Activated naive CD4-positive, alpha-beta T cell treated with anti-CD3 and anti-CD28 coated beads for 36 hours (primary cell): ENCODE data around the gene CHMP3. TPM values are rescaled to one million over a fixed set of nuclear protein-coding genes. Genes with fewer than 3 reads are reported as not detected.

Experiments
- CTCF ChIA-PET: fragments of 350-600 bp; sonication (Branson Sonifier 250); formaldehyde crosslinking; loops from one replicate; lab custom pipeline; 2021; ENCODE audit warnings: antibody characterized with exemption; lab: Charles Lee
- DNase-seq: peaks from one replicate; pipeline ENCODE4 v3.0.0-alpha.2; 2020
- H3K27ac Mint-ChIP-seq: one replicate; pipeline ENCODE4 v1.8.0; 2021; ENCODE audit warnings: mild to moderate bottlenecking, mixed read lengths
- H3K27me3 Mint-ChIP-seq: one replicate; pipeline ENCODE4 v1.8.0; 2021; ENCODE audit warnings: low read depth, mixed read lengths
- H3K36me3 Mint-ChIP-seq: one replicate; pipeline ENCODE4 v1.8.0; 2021; ENCODE audit warnings: low read depth, mixed read lengths
- H3K4me1 Mint-ChIP-seq: one replicate; pipeline ENCODE4 v1.8.0; 2021; ENCODE audit warnings: low read depth, mixed read lengths
- H3K4me3 Mint-ChIP-seq: one replicate; pipeline ENCODE4 v1.8.0; 2021; ENCODE audit warnings: mild to moderate bottlenecking, moderate library complexity, mixed read lengths
- H3K9me3 Mint-ChIP-seq: one replicate; pipeline ENCODE4 v1.8.0; 2021; ENCODE audit warnings: mixed read lengths
- intact Hi-C: fragments of 100-400 bp; cut with micrococcal nuclease; formaldehyde crosslinking; loops from one replicate; pipeline ENCODE4 v1.15.1; 2023
- total RNA-seq, 2 experiments: library from RNA; stranded (reverse); gene quantifications; one replicate each; pipeline ENCODE4 v1.2.3, GENCODE V29; 2021

Gene CHMP3
- total RNA-seq, 2 experiments from 2014 or later: 27.0 to 29.6 TPM

- no peak for DNase-seq
- Mint-ChIP-seq H3K9me3 (peaks cover 2% of the 10 kb centered on the region), H3K27ac (no peak overlapping the region), H3K36me3 (peaks cover 9% of the 10 kb centered on the region), H3K4me1 (no peaks in the 10 kb centered on the region), H3K27me3 (no peaks in the 10 kb centered on the region), H3K4me3 (no peak overlapping the region)
- CTCF ChIA-PET: no interaction called here
- intact Hi-C loops: no loop called here
Measured at GRCh38 chr2:86522711-86523110, 40.5 kb downstream of the CHMP3 start.

- DNase-seq: no peak
- H3K9me3 Mint-ChIP-seq: peaks cover 2% of the 10 kb centered on the region
- peaks cover 9% of the 10 kb centered on the region for H3K36me3 Mint-ChIP-seq
- H3K27ac Mint-ChIP-seq: no peak overlapping the region
- CTCF ChIA-PET: no interaction called here
- no peaks in the 10 kb centered on the region for H3K4me1 Mint-ChIP-seq
- no peaks in the 10 kb centered on the region for H3K27me3 Mint-ChIP-seq
- intact Hi-C loops: no loop called here
- no peak overlapping the region for H3K4me3 Mint-ChIP-seq
Measured at GRCh38 chr2:86521922-86522321, 41.3 kb downstream of the CHMP3 start.

- Mint-ChIP-seq H3K27me3 (no peaks in the 10 kb centered on the region), H3K4me3 (no peak overlapping the region), H3K36me3 (peaks cover 5% of the 10 kb centered on the region), H3K9me3 (peaks cover 2% of the 10 kb centered on the region), H3K27ac (no peak overlapping the region), H3K4me1 (no peaks in the 10 kb centered on the region)
- intact Hi-C loops: no loop called here
- CTCF ChIA-PET: no interaction called here
- peak; percentile 48 for DNase-seq
Measured at GRCh38 chr2:86520153-86520552, 43.1 kb downstream of the CHMP3 start.

GRCh38 chr2:86519349-86519748, 43.9 kb downstream of the CHMP3 start:
- Mint-ChIP-seq H3K36me3 (peaks cover 5% of the 10 kb centered on the region), H3K4me1 (no peaks in the 10 kb centered on the region), H3K9me3 (peaks cover 2% of the 10 kb centered on the region), H3K4me3 (no peak overlapping the region), H3K27ac (no peak overlapping the region), H3K27me3 (no peaks in the 10 kb centered on the region)
- CTCF ChIA-PET: interaction anchor here (1.1 to 1.5 kb wide), 4 partner anchors 11 to 110 kb away, joined by 3 to 7 read pairs (median 4); no protein-coding TSS in a partner anchor
- DNase-seq: no peak
- intact Hi-C loops: loop anchor here (2.0 to 10.0 kb wide), 2 partner anchors 155 to 245 kb away; no protein-coding TSS in a partner anchor

- CTCF ChIA-PET: interaction anchor here (0.6 to 1.5 kb wide), 8 partner anchors 9 to 148 kb away, joined by 3 to 7 read pairs (median 3); no protein-coding TSS in a partner anchor
- peak; percentile 50 for DNase-seq
- intact Hi-C loops: loop anchor here (1.0 to 10.0 kb wide), 3 partner anchors 156 to 290 kb away; no protein-coding TSS in a partner anchor
- Mint-ChIP-seq H3K9me3 (peaks cover 2% of the 10 kb centered on the region), H3K27ac (no peak overlapping the region), H3K4me1 (no peaks in the 10 kb centered on the region), H3K36me3 (peaks cover 5% of the 10 kb centered on the region), H3K4me3 (no peak overlapping the region), H3K27me3 (no peaks in the 10 kb centered on the region)
Measured at GRCh38 chr2:86518481-86518880, 44.8 kb downstream of the CHMP3 start.

GRCh38 chr2:86513948-86514660, 49.1 kb downstream of the CHMP3 start:
- H3K4me3 Mint-ChIP-seq: no peak overlapping the region
- H3K9me3 Mint-ChIP-seq: no peaks in the 10 kb centered on the region
- no peak for DNase-seq
- H3K27ac Mint-ChIP-seq: no peak overlapping the region
- CTCF ChIA-PET: interaction anchor here (0.6 to 1.4 kb wide), 4 partner anchors 15 to 293 kb away, joined by 3 to 5 read pairs (median 3); no protein-coding TSS in a partner anchor
- peaks cover 8% of the 10 kb centered on the region for H3K36me3 Mint-ChIP-seq
- H3K4me1 Mint-ChIP-seq: no peaks in the 10 kb centered on the region
- H3K27me3 Mint-ChIP-seq: no peaks in the 10 kb centered on the region
- intact Hi-C loops: loop anchor here (10.0 kb wide), 1 partner anchor 251 kb away; no protein-coding TSS in a partner anchor

- Mint-ChIP-seq H3K27ac (no peak overlapping the region), H3K4me3 (no peak overlapping the region), H3K4me1 (no peaks in the 10 kb centered on the region), H3K27me3 (no peaks in the 10 kb centered on the region), H3K36me3 (peaks cover 14% of the 10 kb centered on the region), H3K9me3 (no peaks in the 10 kb centered on the region)
- DNase-seq: no peak
- CTCF ChIA-PET: interaction anchor here (0.6 kb wide), 1 partner anchor 237 kb away, joined by 3 read pairs; no protein-coding TSS in a partner anchor
- intact Hi-C loops: loop anchor here (10.0 kb wide), 1 partner anchor 252 kb away; no protein-coding TSS in a partner anchor
Measured at GRCh38 chr2:86512892-86513291, 50.4 kb downstream of the CHMP3 start.

- Mint-ChIP-seq H3K27me3 (no peaks in the 10 kb centered on the region), H3K9me3 (no peaks in the 10 kb centered on the region), H3K4me3 (no peak overlapping the region), H3K27ac (no peak overlapping the region), H3K36me3 (peaks cover 17% of the 10 kb centered on the region), H3K4me1 (no peaks in the 10 kb centered on the region)
- DNase-seq: no peak
- CTCF ChIA-PET: no interaction called here
- intact Hi-C loops: loop anchor here (10.0 kb wide), 1 partner anchor 253 kb away; no protein-coding TSS in a partner anchor
Measured at GRCh38 chr2:86512034-86512433, 51.2 kb downstream of the CHMP3 start.

GRCh38 chr2:86510436-86510933, 52.8 kb downstream of the CHMP3 start:
- no peaks in the 10 kb centered on the region for H3K4me1 Mint-ChIP-seq
- H3K4me3 Mint-ChIP-seq: no peak overlapping the region
- no peaks in the 10 kb centered on the region for H3K27me3 Mint-ChIP-seq
- H3K9me3 Mint-ChIP-seq: no peaks in the 10 kb centered on the region
- no peak for DNase-seq
- intact Hi-C loops: loop anchor here (10.0 kb wide), 1 partner anchor 254 kb away; no protein-coding TSS in a partner anchor
- H3K27ac Mint-ChIP-seq: no peak overlapping the region
- H3K36me3 Mint-ChIP-seq: peaks cover 23% of the 10 kb centered on the region
- CTCF ChIA-PET: no interaction called here

GRCh38 chr2:86507600-86507999, 55.6 kb downstream of the CHMP3 start:
- DNase-seq: no peak
- H3K4me1 Mint-ChIP-seq: no peaks in the 10 kb centered on the region
- intact Hi-C loops: no loop called here
- no peaks in the 10 kb centered on the region for H3K27me3 Mint-ChIP-seq
- H3K9me3 Mint-ChIP-seq: peaks cover 3% of the 10 kb centered on the region
- no peak overlapping the region for H3K4me3 Mint-ChIP-seq
- CTCF ChIA-PET: no interaction called here
- no peak overlapping the region for H3K27ac Mint-ChIP-seq
- H3K36me3 Mint-ChIP-seq: peaks cover 48% of the 10 kb centered on the region

GRCh38 chr2:86500325-86501083, 62.7 kb downstream of the CHMP3 start:
- H3K4me3 Mint-ChIP-seq: no peak overlapping the region
- DNase-seq: peak; percentile 28
- intact Hi-C loops: no loop called here
- H3K36me3 Mint-ChIP-seq: peaks cover 93% of the 10 kb centered on the region
- peaks cover 34% of the 10 kb centered on the region for H3K9me3 Mint-ChIP-seq
- no peak overlapping the region for H3K27ac Mint-ChIP-seq
- CTCF ChIA-PET: no interaction called here
- H3K4me1 Mint-ChIP-seq: peaks cover 10% of the 10 kb centered on the region
- no peaks in the 10 kb centered on the region for H3K27me3 Mint-ChIP-seq

- Mint-ChIP-seq H3K27me3 (no peaks in the 10 kb centered on the region), H3K36me3 (peaks cover 94% of the 10 kb centered on the region), H3K4me3 (no peak overlapping the region), H3K4me1 (peaks cover 12% of the 10 kb centered on the region), H3K27ac (peak overlapping the region; percentile 18), H3K9me3 (peaks cover 40% of the 10 kb centered on the region)
- CTCF ChIA-PET: interaction anchor here (0.8 kb wide), 1 partner anchor 15 kb away, joined by 3 read pairs; no protein-coding TSS in a partner anchor
- no peak for DNase-seq
- intact Hi-C loops: no loop called here
Measured at GRCh38 chr2:86499326-86499725, 63.9 kb downstream of the CHMP3 start.
